GM18907 (cell line): Measurements from ENCODE around the gene COG5.

Experiments
- ATAC-seq: cut with Tn5 transposase; IDR thresholded peaks from one replicate; pipeline ENCODE4 v1.9.1; 2021; ENCODE audit warnings: mild to moderate bottlenecking, moderate library complexity; ENCODE audit not compliant: unreplicated experiment

The COG5 gene

DNA sequence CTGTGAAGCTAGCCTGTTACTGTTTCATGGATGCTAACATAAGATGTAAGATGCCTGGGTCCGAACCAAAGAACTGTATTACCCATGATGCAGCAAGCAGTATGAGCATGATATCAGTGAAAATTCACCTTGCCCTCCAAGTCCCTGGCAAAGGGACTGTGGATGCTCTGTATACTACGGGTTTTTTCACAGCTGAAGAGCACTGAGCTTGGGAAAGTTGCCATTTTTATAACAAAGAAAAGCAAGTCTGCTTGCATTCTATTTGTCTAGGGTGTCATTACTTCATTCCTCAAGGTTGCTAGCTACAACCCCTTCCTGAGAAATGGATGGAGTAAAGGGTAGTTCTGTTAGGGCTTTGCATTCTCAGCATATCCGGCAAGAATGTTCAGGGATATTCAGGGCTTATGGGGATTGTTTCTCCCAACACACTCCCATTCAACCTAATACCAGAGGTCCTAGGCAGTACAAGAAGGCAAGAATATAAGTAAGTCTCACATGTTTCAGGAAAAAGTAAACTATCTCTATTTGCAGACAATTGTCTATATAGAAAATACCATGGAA is 99.0 kb downstream of the COG5 start:
- no peak for ATAC-seq

DNA sequence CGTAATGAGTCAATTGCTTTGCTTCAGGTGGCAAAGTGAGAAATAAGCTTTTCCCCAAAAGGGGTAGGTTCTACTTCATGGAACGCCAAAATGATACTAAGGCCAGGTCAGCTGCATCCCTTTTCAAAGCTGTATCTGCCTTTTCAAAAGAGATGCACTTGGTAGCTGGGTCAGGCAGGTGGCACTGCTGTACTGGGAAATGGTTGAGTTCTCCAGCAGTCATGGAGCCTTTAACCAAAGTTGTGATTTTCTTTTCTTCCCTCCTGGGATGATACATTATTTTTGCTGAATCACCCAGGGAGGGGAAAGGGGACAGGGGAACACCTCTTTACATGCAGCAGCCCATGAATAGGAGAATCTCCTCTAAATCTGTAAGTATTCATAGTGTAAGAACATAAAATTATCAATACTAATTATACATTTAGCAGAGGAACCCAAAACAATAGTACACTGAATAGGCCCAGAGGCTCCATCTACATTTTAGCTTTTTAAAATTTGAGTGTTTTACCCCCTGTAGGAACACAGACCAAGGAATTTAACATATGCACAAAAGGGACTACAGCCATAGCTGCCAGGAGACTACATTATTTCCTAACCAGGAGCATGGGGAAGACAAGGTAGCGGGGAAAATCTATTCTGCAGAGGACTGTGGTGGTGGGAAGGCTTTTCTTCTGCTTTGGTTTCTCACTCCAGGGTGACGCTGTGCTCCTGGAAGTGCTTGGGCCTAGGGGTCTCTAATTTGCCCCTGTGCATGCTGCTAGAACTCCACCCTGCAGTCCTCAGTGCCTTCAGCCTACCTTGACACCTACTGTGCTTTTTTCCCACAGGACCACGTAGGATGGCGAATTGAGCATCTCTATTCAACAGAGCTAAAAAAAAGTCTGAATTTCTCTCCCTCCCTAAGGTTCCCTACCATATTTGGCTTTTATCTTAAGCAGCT is 100.3 kb downstream of the COG5 start:
- no peak for ATAC-seq

DNA sequence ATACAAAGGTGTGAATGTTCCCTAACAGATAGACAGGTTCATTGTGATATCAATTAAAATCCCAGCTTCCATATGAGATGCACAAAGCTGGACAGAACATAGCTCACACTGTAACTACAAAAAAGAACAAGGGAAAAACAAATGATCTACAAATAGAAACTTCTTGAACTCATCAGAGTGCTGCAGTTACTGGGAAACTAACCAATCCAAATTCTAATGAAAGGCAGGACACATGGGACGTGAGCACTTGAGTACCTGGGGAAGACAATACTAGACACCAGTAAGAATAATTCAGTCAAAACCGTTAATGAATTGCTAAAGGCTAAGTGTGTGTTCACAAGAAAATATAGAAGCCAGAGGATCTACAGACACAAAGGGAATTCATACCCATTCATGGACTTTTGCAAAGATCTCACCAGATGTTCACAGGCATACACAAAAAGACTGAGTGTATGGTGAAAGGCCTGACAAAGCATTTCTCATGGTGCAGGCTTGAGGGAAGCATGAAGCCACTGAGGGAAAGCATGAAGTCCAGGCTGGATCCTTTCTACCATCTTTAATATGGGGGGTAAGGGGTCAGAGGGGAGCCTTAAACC is 101.7 kb downstream of the COG5 start:
- no peak for ATAC-seq

DNA sequence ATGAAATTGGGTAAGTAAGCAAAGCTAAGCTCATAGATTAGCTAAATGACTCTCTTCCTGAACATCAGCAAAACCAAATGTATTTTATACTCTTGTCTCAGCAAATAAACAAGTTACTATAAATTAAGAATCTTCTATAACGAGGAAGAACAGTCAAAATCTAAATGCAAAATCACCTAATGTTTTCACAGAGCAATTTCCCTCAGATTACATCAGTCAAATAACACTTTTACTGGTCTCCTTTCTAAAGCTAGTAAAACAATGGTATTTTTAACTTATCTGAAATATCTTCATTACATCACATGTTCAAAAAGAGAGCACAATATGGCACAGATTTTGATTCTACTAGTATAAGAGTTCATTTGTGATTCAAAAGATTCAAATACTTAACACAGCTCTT is 110.3 kb downstream of the COG5 start:
- no peak for ATAC-seq

DNA sequence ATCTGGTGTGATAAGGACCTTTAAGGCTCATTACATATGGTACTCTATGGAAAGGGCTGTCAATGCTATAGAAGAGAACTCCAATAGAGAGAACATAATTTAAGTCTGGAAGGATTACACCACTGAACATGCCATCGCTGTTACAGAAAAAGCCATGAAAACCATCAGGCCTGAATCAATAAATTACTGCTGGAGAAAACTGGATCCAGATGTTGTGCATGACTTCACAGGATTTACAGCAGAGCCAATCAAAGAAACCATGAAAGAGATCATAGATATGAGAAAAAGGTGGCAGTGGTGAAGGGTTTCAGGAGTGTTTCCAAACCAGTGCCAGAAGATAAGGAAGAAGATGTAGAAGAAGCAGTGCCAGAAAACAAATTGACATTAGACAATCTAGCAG is 112.8 kb downstream of the COG5 start:
- no peak for ATAC-seq

DNA sequence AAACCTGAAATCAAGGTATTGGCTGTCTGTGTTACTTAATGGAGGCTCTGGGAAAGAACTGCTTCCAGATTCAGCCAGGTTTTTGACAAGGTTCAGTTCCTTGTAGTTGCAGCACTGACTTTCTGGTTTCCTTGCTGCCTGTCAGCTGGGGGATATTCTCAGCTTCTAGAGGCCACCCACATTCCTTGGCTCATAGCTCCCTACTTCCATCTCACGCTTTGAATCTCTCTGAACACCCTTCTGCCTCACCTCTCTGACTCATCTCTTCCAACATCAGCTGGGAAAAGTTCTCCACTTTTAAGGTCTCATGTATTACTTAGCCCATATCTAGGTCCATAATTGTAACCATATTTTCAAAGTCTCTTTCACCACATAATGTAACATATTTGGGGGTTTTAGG is 116.7 kb downstream of the COG5 start:
- ATAC-seq, result no peak

DNA sequence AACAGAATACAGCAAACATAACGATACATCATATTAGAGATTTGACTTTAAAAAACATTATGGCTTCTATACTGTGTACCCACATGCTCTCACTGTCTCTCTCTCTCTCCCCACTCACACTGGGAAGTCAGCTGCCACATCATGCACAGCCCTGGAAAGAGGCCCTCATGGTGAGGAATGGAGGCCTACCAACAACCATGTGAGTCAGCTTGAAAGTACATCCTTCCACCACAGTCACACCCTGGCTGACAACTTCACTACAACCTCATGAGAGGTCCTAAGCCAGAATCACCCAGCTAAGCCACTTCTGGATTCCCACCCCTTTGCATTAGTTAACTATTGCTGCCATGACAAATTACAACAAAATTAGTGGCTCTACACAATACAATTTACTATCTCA is 117.2 kb downstream of the COG5 start:
- no peak for ATAC-seq

DNA sequence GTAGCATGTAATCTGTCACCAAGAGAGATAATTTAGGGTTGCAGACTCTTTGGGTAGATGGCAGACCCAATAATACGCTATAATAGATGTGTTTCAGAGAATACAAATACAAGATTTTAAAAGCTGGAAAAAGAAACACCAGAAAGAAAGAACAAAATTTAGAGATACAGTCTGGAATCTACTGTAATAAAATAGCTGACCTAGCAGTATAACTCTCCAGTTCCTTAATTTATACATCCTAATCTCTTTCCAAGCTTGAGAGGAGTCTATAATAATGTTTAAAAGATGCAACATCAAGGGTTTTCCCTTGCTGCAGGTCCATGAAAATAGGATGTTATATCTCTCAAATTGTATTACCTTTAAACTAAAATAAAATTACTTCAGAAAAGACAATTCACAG is 121.0 kb downstream of the COG5 start:
- ATAC-seq, result no peak

DNA sequence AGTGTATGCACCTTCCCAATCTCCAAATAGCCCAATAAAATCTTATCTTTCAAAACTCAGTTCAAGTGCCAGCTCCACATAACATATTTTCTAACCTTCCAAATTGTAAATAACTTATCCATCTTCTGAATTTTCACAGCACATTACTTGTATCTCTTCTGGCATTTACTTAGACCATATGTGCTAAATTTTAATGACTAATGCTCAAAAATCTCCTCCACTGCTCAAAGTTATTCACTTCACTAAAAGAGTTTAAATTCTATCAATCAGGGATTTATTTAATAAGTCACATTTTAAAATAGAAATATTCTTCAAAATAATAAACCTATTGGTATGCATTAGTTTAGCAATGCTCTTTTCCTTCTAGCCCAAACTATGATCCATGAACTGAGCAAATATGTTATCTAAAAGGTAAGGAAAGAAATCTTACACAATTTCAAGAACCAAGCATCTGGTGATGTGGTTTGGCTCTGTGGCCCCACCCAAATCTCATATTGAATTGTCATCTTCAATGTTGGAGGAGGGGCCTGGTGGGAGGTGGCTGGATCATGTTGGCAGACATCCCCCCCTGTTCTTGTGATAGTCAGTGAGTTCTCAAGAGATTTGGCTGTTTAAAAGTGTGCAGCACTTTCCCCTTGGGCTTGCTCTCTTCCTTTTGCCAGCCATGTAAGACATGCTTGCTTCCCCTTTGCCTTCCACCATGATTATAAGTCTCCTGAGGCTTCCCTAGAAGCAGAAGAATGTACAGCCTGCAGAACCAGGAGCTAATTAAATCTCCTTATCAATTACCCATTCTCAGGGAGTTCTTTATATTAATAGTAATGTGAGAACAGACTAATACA is 121.9 kb downstream of the COG5 start:
- no peak for ATAC-seq

GRCh38 chr7:107439025-107439424 is 124.7 kb downstream of the COG5 start:
- no peak for ATAC-seq

DNA sequence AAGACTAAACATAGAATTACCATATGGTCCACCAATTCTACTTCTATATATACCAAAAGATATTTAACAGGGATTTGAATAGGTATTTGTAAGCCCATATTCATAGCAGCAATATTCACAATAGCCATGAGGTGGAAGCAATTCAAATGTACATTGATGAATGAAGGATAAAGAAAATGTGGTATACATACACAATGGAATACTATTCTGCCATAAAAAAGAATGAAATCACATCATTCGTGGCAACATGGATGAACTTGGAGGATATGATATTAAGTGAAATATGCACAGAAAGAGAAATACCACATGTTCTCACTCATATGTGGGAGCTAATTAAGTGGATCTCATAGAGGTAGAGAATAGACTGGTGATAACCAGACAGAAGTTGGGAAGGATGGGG is 128.0 kb downstream of the COG5 start:
- no peak for ATAC-seq

DNA sequence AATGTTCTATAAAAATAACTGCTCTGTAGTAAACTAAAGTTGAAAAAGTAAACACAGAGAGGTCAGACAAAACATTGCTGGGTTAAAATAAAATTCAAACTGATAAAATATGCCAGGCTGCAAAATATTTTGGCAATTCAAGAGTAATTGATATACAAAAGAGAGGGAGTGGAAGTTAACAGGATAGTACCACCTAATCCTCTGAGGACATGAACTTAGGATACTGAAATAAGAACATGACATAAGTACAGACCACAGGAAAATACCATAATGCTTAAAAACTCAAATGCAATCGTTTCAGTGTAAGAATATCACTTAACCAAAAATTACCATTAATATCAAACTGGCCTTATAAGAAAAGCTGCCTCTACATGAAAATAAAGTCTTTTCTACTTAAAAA is 131.5 kb downstream of the COG5 start:
- ATAC-seq, result no peak

GRCh38 chr7:107430057-107430456 is 133.7 kb downstream of the COG5 start:
- ATAC-seq, result no peak

- no peak for ATAC-seq
Observed at GRCh38 chr7:107428642-107429041, 135.1 kb downstream of the COG5 start.

GRCh38 chr7:107427462-107427861 is 136.3 kb downstream of the COG5 start:
- no peak for ATAC-seq

DNA sequence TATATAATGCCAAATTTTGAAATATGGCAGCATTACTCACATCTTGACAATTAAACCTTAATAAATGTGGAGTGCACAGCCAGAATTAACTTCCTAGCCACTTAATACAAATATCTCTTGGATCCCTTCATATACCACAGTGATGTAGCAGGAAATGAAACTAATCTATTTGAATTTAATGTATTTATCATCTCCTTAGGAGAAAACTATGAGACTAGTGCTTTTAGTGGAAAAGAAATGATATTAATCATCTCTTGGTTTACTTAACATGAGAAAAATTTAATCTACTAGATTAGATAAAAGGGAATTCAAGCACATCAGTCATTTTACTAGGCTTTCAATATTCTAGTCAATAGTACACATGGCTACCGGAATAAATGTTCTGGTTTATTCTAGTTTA is 149.5 kb downstream of the COG5 start:
- no peak for ATAC-seq

- no peak for ATAC-seq
Observed at GRCh38 chr7:107408349-107408748, 155.4 kb downstream of the COG5 start.

DNA sequence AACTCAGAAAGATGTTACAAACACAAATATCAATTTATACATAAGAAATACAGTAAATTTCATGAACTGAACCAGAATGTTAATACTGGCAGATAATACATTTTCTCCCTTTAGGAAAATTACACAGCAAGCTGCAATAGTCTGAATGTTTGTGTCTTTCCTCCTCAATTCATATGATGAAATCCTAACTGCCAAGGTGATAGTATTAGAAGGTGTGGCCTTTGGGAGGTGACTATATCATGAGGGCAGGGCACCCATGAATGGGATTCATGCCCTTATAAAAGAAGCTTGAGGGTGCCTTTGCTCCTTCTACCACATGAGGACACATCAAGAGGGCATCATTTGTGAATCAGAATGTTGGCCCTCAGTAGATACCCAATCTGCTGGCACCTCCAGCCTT is 158.2 kb downstream of the COG5 start:
- no peak for ATAC-seq

DNA sequence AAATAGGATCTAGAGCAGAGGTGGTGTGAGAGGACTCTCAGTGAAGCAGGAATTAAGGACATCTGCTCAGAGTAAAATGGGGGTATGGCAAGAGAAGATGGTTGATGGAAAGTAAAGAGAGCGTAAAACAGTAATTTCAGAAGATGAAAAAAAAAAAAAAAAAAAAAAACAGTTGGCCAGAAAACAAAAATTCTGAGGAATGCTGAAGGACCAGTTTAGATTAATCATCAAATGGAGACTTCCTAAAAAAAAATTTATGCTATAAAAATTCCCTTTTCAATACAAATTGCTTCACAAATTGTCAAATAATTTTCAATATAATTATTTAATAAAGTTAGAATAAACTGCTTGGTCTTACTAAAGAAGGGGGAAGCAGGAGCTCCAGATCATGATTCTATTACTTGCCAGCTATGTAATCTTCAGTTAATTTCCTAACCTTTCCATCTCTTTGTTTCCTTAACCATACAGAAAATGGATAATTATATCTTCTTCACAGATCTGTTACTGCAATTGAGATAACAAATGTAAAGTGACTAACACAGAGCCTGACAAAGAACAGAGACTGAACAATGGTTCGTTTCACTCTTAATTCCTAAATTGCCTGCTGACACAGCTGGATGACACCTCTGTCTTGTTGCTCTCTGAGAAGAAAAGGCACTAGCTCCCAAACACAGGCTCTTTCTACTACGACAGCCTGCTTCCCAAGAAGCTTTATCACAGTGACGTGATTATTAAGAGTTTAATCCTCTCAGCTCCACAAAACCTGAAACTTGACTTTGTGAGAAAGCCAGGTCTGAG is 158.8 kb downstream of the COG5 start:
- ATAC-seq, result no peak

GRCh38 chr7:107398161-107398560 is 165.6 kb downstream of the COG5 start:
- ATAC-seq, result no peak
